Amygdala (tissue), 56 donors: ENCODE data around the gene COX8A.
"Not testable (repeated sequence)": the region's sequence is repeated elsewhere in the genome, so short reads cannot be mapped to it uniquely, and the experiment has no call there.

Experiments used
- DNase-seq, 56 donors: peaks; one replicate each; lab custom pipeline; 2025; lab: John Stamatoyannopoulos, UW

COX8A gene

GRCh38 chr11:63966444-63966843 is 8.0 kb upstream of the COX8A start:
- DNase-seq, result no peak

DNA sequence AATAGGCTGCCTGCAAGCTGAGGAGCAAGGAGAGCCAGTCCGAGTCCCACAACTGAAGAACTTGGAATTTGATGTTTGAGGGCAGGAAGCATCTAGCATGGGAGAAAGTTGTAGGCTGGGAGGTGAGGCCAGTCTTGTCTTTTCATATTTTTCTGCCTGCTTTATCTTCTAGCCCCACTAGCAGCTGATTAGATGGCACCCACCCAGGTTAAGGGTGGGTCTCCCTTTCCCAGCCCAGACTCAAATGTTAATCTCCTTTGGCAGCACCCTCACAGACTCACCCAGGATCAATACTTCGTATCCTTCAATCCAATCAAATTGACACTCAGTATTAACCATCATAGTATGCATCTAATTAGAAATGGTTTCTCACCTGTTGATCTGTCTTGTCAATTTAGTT is 5.0 kb upstream of the COX8A start:
- no peak for DNase-seq

GRCh38 chr11:63970902-63971301 is 3.5 kb upstream of the COX8A start:
- DNase-seq, result no peak

- DNase-seq, result not testable (repeated sequence)
Observed at GRCh38 chr11:63973912-63974258, 535 bp upstream of the COX8A start.

DNA sequence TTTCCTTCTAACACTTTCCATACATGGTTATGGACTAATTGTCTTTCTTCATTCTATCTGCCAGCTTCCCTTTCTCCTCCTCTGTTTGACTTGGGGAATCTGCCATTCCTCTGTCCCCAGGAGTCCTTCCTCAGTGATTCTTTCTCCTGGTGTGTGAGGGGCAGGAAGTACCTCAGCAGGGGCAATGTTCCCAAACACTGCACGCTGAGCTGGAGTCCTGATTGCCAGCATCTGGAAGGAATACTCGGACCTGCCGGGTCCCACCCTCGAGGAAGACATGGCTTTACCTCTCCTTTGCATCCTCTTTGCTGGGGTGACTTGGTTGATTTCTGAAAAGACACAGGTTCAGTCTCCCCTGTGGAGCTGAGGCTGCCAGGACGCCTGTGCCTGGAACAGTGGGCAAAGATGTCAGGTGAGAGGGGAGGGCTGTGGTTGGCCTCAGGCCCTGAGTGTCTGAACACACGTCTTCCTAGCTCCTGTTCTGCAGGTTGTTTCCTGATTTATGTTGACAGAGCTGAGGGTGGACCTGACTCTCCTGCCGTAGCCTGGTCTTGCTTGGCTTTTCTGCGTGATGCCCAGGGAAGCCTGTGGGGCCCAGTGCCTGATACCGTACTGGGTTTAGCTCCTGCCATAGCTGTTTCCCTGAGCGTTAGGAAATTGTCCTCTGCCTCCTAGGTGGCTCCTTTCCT is 4.3 kb downstream of the COX8A start:
- no peak for DNase-seq

DNA sequence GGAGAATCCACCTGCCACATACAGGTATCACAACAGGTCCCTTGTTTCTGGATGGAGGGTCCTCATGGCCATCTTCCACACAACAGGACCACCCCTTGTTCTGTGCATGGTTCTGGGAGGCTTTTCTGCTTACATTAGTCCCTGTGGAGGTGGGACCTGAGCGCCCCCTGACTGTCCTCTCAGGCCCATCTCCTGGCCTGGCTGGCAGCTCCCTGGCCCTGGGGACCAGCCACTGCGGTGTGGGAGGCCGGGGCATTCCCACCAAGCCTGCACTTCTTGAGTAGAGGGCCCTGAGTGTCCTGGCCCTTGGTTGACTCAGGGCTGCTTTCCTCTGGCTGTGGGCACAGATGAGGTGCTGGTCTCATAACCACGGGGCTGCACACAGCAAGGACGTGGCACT is 5.0 kb downstream of the COX8A start:
- DNase-seq, result no peak

GRCh38 chr11:63985812-63986155 is 11.4 kb downstream of the COX8A start:
- DNase-seq, result peak in 8 of 56 donors; percentile 20 to 62 (median 45)

GRCh38 chr11:63986156-63986931 is 11.9 kb downstream of the COX8A start, which contains the start of gene OTUB1:
OTUB1 (plus strand) TSS chr11:63986438; CDS start chr11:63986457, 19 bp downstream.
- peak in 54 of 56 donors; percentile 28 to 91 (median 76) for DNase-seq

DNA sequence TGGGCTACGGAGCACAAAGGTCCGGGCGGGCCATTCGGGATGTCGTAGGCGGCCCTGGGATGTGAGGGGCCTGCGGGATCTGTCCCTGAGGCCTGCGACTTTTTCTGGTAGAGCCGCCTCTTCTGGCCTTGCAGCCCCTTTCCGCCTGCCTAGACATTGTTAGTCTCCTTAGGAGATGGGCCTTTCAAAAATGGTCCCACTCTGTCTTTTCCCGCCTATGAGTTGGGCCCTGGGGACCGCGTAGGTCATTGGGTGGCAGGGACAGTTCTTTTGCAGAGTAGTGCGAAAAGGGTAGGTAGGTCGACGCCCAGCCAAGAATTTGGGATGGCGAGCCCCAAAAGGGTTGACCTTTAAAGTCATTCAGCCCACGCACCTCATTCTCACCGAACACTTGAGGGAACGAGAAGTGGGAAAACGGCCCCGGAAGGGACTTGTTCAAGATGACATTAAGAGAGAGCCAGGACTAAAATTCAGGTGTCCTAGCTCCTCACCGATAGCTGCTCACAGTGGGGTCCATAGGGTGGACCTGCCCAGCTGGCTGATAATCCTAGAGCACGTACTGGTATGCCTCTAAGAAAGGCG is 12.6 kb downstream of the COX8A start:
- DNase-seq, result no peak

DNA sequence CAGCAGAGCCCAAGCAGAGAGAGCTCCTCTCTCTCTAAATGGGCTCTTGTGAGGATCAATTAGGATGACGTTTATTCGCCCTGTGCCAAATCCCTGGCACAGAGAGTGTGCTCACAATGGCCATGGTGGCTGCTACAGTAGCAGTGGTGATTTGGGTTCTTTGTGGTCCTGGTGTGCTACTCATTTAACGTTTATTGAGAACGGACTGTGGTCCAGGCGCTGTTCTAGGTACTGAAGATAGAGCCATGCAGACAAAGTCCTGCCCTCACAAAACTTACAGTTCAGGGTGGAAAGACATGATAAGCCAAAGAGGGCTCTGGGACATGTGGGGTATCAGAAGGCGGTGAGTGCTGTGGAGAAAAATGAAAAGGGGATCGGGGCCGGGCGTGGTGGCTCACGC is 17.1 kb downstream of the COX8A start:
- no peak for DNase-seq

- DNase-seq, result no peak
Observed at GRCh38 chr11:63993100-63993499, 18.7 kb downstream of the COX8A start.

DNA sequence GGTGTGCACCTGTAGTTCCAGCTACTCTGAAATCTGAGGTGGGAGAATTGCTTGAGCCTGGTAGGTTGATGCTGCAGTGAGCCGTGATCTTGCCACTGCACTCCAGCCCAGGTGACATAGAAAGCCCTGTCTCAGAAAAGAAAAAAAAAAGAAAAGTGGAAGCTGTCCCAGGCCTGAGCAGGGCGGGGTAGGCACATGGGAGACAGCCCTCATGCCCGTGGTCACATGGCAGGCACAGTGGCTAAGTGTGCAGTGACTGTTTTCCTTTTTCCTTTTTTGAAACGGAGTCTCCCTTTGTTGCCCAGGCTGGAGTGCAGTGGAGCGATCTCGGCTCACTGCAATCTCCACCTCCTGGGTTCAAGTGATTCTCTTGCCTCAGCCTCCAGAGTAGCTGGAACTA is 19.6 kb downstream of the COX8A start:
- no peak for DNase-seq

DNA sequence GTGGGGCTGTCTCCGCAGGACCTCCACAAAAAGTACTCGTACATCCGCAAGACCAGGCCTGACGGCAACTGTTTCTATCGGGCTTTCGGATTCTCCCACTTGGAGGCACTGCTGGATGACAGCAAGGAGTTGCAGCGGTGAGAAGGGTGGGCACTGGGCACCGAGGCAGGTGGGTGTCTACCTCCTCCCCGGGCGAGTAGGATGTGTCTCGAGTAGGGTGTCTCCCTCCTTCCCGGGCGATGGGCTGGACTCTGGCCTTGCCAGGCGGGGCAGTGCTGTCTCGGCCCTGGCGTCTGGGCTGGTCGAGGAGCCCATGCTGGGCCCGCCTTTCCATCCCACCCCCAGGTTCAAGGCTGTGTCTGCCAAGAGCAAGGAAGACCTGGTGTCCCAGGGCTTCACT is 22.1 kb downstream of the COX8A start:
- no peak for DNase-seq

DNA sequence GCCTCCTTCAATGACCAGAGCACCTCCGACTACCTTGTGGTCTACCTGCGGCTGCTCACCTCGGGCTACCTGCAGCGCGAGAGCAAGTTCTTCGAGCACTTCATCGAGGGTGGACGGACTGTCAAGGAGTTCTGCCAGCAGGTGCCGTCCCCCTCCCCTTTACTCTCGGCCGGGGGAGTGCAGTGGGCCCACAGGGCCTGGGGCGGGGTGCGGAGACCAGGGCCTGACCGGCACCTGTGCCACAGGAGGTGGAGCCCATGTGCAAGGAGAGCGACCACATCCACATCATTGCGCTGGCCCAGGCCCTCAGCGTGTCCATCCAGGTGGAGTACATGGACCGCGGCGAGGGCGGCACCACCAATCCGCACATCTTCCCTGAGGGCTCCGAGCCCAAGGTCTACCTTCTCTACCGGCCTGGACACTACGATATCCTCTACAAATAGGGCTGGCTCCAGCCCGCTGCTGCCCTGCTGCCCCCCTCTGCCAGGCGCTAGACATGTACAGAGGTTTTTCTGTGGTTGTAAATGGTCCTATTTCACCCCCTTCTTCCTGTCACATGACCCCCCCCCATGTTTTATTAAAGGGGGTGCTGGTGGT is 22.8 kb downstream of the COX8A start:
- no peak for DNase-seq

DNA sequence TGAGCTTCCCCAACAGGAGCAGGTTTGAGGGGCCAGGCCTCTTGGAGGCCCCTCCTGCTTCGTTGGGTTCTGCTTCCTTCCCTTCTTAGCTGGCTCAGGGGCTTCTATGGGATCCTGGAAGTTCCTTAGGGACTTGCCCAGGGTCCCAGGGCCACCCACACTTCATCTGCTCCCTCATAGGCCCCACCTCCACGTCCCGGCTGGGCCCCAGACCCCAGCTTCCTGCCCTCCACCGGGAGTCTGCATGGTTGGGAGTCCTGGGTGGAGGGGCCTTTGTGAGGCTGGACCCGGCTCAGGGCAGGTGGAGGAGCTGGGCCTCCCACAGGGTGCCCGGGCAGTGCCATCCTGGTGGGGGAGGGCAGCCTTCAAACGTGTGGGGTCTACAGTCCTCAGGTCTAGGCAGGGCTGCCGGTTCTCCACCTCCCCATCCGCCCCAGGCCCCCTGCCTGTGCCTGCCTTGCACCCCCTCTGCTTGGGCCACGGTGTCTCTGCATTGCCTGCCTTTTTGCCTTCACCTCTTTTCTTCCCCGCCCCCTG is 23.4 kb downstream of the COX8A start:
- DNase-seq, result no peak

DNA sequence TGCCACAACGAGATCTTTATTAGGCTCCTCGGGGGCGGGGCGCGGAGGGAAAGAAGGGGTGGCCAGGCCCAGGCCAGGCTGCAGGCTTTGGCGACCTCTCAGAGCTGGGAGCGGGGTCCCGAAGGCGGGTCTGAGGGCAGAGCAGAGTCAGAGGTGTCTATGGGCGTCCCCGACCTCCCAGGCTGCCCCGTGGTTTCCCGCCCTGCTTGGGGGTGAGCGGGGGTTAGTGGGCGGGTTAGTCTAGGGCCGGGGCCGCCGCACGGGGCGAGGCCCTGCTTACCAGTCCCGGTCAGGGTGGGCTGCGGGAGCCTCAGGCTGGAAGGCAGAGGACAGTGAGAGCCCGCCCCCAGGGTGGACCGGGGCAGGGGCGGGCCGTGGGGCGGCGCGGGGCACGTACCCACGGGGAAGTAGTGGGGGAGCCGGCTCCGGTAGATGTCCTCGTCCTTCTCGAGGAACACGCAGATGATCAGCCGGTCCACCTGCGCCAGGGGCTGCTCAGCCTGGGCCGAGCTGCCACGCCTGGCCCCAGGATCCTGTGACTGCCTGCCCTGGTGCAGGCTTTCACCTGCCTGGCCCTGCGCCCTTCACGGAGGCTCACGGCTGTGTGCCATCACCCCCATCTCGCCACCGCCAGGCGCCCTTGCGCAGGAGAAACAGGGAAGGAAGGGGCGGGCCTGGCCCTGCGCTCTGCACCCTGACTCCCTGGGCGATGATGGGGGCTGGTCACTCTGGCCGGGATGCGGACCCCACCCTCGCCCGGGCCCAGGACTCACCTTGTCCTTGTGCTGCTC is 24.3 kb downstream of the COX8A start:
- DNase-seq, result no peak

GRCh38 chr11:63999349-64000025 is 25.1 kb downstream of the COX8A start:
- peak in 7 of 56 donors; percentile 15 to 51 (median 28) for DNase-seq

DNA sequence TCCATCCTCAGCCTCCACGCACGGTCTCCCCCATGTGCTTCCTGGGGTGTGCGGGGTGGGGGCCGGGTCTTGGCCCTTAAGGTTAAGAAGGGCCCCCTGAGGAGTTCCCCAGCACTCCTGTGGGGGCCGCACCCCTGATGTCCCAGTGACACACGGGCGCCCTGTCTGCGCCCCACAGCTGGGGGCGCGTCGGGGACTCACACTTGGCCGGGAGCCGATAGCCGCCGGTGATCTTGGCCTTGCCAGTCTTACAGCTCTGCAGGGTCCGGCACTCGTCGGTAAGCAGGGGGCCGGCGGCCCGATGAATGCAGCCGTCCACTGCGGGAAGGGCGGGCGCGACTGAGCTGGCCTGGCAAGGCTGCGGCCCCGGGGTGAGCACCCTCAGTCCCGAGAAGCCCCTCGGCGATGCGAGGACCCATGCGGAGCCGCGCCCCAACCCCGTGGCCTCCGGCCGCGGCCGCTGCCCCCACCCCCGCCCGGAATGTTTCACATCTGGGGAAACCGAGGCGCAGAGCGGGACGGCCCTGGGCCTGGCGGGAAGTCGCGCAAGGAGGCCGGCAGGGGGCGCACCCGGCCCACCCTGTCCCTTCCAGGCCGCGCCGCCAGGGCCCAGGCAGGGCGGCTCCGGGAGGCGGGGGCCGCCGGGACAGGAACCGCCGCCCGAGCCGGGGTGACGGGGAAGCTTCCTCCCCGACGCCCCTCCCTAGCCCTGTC is 25.8 kb downstream of the COX8A start:
- DNase-seq, result peak in 39 of 56 donors; percentile 10 to 81 (median 39)
